Stimulated activated naive CD4-positive, alpha-beta T cell treated with Interleukin-2 at 50 U/mL for 16 hours (primary cell): Measurements from ENCODE around the gene DAPK2.

ENCODE experiments used
- DNase-seq: peaks from one replicate; lab custom pipeline; 2025; lab: John Stamatoyannopoulos, UW

The DAPK2 gene

DNA sequence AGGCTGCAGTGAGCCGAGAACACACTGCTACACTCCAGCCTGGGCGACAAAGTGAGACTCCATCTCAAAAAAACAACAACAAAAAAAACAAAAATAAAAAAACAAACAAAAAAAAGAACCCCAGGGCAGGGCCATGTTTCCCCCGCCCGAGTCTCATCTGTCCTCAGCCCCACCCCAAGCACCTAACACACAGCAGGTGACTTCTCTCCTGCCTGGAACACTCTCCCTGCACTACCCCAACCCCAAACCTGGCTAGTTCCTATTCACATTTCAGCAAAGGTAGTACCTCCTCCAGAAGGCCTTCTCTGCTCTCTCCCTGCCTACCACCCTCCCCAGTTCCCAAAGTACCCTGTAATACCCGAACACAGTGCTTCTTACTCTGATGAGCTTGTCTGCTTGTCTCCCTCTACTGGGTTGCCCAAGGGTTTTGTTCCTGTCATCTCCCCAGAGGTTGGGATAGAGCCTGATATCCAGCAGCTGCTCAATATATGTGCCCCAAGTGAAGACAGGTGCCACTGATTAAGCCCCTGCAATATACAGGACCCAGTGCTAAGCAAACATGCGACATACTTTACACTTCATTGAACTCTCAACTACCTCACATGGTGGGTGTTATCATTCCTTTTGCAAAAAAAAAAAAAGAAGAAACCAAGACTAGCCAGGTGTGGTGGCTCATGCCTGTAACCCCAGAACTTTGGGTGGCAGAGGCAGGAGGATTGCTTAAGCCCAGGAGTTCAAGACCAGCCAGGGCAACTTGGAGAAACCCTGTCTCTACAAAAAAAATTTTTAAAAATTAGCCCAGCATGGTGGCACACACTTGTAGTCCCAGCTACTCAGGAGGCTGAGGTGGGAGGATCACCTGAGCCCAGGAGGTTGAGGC lies 103.6 kb downstream of the DAPK2 start:
- DNase-seq: no peak

GRCh38 chr15:63941698-63942465 lies 104.4 kb downstream of the DAPK2 start:
- DNase-seq: no peak

GRCh38 chr15:63940966-63941620 lies 105.2 kb downstream of the DAPK2 start:
- DNase-seq: no peak

DNA sequence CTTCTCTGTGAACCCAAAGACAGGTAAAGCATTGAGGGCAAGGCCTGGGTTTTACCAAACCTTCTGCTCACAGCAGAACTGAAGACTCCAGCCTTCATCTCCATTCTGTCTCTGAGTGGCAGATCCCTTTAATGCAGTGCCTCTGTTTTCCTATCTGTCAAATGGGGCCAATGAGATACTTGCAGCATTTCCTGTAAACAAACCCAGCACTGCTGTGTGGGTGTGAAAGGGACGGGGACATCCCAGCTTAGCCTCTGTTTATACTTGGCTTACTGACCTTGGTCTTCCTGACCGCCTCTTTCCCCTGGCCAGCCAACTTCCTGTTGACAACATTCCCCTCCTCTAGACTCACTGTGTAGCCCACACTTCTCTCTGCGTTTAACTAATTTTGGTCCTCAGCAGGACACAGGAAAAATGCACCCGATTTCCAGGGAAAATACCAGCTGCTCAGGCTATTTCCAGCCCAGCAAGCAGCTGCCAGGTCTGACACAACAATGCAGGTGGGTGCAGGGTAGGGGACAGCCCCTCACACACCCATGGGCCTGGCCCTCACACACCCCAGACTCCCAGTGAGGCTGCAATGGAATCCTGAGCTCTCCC lies 106.7 kb downstream of the DAPK2 start:
- DNase-seq: no peak

- no peak for DNase-seq
Measured at GRCh38 chr15:63938486-63939061, 107.7 kb downstream of the DAPK2 start.

- DNase-seq: no peak
Measured at GRCh38 chr15:63933522-63933921, 112.8 kb downstream of the DAPK2 start.

GRCh38 chr15:63931556-63931955 lies 114.7 kb downstream of the DAPK2 start:
- DNase-seq: no peak

GRCh38 chr15:63930034-63930433 lies 116.3 kb downstream of the DAPK2 start:
- DNase-seq: no peak

GRCh38 chr15:63928185-63928842 lies 118.0 kb downstream of the DAPK2 start:
- no peak for DNase-seq

DNA sequence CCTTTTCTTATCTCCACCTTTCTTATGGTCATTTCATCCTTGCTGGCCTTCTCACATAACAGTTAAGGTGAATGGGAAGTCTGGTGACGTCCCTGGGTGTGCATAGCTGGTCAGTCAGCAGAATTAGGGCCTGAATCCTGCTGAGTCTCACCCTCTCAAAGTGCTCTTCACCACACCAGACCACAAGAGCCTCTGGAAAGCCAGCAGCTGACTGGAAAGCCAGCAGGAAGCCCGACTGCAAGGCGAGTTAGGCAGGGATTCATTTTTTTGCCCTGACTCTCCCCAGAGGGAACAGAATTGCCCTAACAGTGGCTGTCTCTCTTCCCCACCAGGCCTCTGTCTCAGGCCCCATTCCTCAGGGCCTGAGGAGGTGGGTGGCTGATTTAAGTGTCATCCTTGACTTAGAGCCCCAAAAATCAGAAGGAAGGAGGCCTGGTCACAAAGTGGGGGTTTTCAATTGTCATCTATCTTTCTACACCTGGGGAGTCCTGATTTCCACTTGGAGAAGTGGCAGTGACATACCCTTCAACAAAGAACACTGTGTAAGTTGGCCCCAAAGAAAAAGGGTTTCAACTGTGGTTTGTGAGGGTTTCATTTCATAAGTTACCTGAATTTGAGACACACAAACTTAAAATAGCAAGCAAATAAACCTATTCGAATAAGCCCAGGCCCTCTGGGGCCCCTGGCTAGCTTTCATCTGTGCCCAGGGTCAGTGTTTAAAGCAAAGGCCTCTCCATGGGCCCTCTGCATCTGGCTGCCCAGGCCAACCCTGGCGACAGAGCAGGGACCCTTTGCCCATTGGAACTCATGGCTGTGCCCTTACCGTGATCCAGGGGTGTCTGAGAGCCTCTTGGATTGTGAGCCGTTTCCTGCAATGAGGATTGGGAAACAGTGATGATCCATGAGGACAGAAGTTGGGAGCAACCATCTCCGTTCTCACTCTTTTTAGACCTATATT lies 122.0 kb downstream of the DAPK2 start:
- DNase-seq: no peak

GRCh38 chr15:63922916-63923315 lies 123.4 kb downstream of the DAPK2 start:
- DNase-seq: no peak

- no peak for DNase-seq
Measured at GRCh38 chr15:63922261-63922904, 123.9 kb downstream of the DAPK2 start.

- DNase-seq: no peak
Measured at GRCh38 chr15:63920504-63921175, 125.6 kb downstream of the DAPK2 start.

- DNase-seq: no peak
Measured at GRCh38 chr15:63918901-63919348, 127.4 kb downstream of the DAPK2 start.

DNA sequence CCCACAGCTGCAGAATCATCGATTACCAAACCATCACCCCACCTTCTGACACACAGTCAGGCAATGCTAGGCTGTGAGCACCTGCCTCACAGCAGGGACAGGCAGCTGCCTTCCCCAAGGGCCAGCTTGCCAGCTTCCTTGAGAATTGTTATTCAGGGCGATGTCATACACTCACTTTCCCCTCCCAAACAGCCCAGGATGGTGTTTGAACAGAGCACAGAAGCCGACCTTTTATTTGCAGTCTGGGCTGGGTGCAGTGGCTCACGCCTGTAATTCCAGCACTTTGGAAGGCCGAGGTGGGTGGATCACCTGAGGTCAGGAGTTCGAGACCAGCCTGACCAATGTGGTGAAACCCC lies 128.0 kb downstream of the DAPK2 start:
- no peak for DNase-seq

DNA sequence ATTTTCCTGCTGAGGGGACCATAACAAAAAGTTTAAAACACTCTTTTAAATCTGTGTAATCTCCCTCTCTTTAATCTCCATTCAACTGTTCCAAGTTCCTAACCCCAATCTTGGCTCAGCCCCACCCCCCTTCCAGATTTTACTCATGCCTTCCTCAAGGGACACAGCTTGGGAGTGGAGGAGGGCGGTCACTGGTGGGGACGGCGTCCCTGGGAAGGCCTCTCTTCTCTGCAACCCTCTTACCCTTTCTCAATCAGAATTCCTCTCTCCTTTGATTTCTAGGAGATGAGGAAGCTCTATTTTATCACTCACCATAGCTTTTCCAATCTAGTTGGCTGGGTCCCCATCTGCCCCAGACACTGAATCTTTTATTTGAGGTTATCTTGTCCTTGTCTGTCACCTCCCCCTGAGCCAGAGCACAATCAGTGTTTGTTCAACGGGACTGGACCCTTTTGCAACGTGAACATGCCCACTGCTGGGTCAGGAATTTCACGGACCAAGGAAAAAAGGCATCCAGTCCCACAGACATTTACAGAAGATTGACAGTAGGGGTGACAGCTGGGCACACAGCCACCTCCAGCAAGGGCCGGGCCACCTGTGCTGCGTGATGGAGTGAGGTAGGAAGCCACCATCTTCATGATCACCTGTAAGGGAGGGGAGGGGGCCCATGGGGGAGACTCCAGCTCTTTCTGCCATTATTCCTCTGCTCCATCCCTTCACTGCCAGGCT lies 128.5 kb downstream of the DAPK2 start:
- DNase-seq: no peak

- no peak for DNase-seq
Measured at GRCh38 chr15:63915873-63916771, 130.2 kb downstream of the DAPK2 start.
